ENCODE measurements around the gene NHSL1. TPM values are rescaled to one million over a fixed set of nuclear protein-coding genes. Genes with fewer than 3 reads are reported as not detected.

Gene NHSL1
- polyA plus RNA-seq, 1 experiment = 10.5 TPM

- POLR2A ChIA-PET = no interaction called here
- CTCF ChIA-PET = interaction anchor here (0.9 kb wide), 1 partner anchor 37 kb away, joined by 3 read pairs; no protein-coding TSS in a partner anchor
- H3K4me3 ChIP-seq (ENCODE audit: low read depth, low read length) = no peak overlapping the region
Measured at GRCh38 chr6:138484018-138484731, 15.1 kb downstream of the NHSL1 start.

GRCh38 chr6:138482816-138483215 is 16.5 kb downstream of the NHSL1 start:
- Histone ChIP-seq H3K4me3 (ENCODE audit: low read depth, low read length) (no peak overlapping the region), H3K27ac (ENCODE audit: low read depth, low read length) (no peak overlapping the region), H3K9me3 (ENCODE audit: control insufficient read depth, insufficient read depth, low read length) (no peaks in the 10 kb centered on the region), H3K27me3 (ENCODE audit: control insufficient read depth, insufficient read depth, low read length) (no peaks in the 10 kb centered on the region)
- ChIA-PET CTCF (no interaction called here), POLR2A (no interaction called here)
- DNase-seq (ENCODE audit: low read depth, low spot score) = no peak
- TF ChIP-seq CTCF (IDR thresholded peaks at IDR 0.05; ENCODE audit: low read depth, low read length) = no peak

More at GRCh38 chr6:138484018-138484731, 15.1 kb downstream of the NHSL1 start:
- DNase-seq (ENCODE audit: low read depth, low spot score) = no peak
- no peak overlapping the region for H3K27ac ChIP-seq (ENCODE audit: low read depth, low read length)
- H3K27me3 ChIP-seq (ENCODE audit: control insufficient read depth, insufficient read depth, low read length) = no peaks in the 10 kb centered on the region
- no peaks in the 10 kb centered on the region for H3K9me3 ChIP-seq (ENCODE audit: control insufficient read depth, insufficient read depth, low read length)
- no peak for TF ChIP-seq CTCF (IDR thresholded peaks at IDR 0.05; ENCODE audit: low read depth, low read length)

GRCh38 chr6:138480279-138480949 is 18.9 kb downstream of the NHSL1 start:
- TF ChIP-seq CTCF (IDR thresholded peaks at IDR 0.05; ENCODE audit: low read depth, low read length) = no peak
- DNase-seq (ENCODE audit: low read depth, low spot score) = no peak
- Histone ChIP-seq H3K9me3 (ENCODE audit: control insufficient read depth, insufficient read depth, low read length) (no peaks in the 10 kb centered on the region), H3K4me3 (ENCODE audit: low read depth, low read length) (no peak overlapping the region), H3K27me3 (ENCODE audit: control insufficient read depth, insufficient read depth, low read length) (no peaks in the 10 kb centered on the region), H3K27ac (ENCODE audit: low read depth, low read length) (no peak overlapping the region)
- ChIA-PET POLR2A (no interaction called here), CTCF (interaction anchor here (1.1 kb wide), 1 partner anchor 109 kb away, joined by 3 read pairs; no protein-coding TSS in a partner anchor)

- ChIA-PET POLR2A (no interaction called here), CTCF (interaction anchor here (1.4 kb wide), 1 partner anchor 49 kb away, joined by 3 read pairs; no protein-coding TSS in a partner anchor)
- no peak for DNase-seq (ENCODE audit: low read depth, low spot score)
- Histone ChIP-seq H3K9me3 (ENCODE audit: control insufficient read depth, insufficient read depth, low read length) (no peaks in the 10 kb centered on the region), H3K27ac (ENCODE audit: low read depth, low read length) (no peak overlapping the region), H3K4me3 (ENCODE audit: low read depth, low read length) (no peak overlapping the region), H3K27me3 (ENCODE audit: control insufficient read depth, insufficient read depth, low read length) (no peaks in the 10 kb centered on the region)
- TF ChIP-seq CTCF (IDR thresholded peaks at IDR 0.05; ENCODE audit: low read depth, low read length) = no peak
Measured at GRCh38 chr6:138477913-138478539, 21.3 kb downstream of the NHSL1 start.

- Histone ChIP-seq H3K4me3 (ENCODE audit: low read depth, low read length) (no peak overlapping the region), H3K27ac (ENCODE audit: low read depth, low read length) (no peak overlapping the region), H3K9me3 (ENCODE audit: control insufficient read depth, insufficient read depth, low read length) (no peaks in the 10 kb centered on the region), H3K27me3 (ENCODE audit: control insufficient read depth, insufficient read depth, low read length) (no peaks in the 10 kb centered on the region)
- TF ChIP-seq CTCF (IDR thresholded peaks at IDR 0.05; ENCODE audit: low read depth, low read length) = no peak
- POLR2A ChIA-PET = no interaction called here
- no peak for DNase-seq (ENCODE audit: low read depth, low spot score)
- CTCF ChIA-PET = no interaction called here
Measured at GRCh38 chr6:138476116-138476515, 23.2 kb downstream of the NHSL1 start.

Measured in AG04450 (cell line).